HepG2 (cell line): ENCODE results near the gene MLST8. TPM values are rescaled to one million over a fixed set of nuclear protein-coding genes. Genes with fewer than 3 reads are reported as not detected.

ENCODE experiments used
- ARNT ChIP-seq: fragments of 450-650 bp; IDR thresholded peaks from 2 replicates; pipeline ENCODE4 v1.6.1; 2017
- DR1 ChIP-seq: sonication (generic); formaldehyde crosslinking; IDR thresholded peaks from 2 replicates; pipeline ENCODE4 v1.8.0; 2021; ENCODE audit warnings: mild to moderate bottlenecking, missing genetic modification reagents, inconsistent platforms
- HMG20B ChIP-seq: conservative IDR thresholded peaks from 2 replicates; pipeline ENCODE4 v1.6.1; 2016; ENCODE audit warnings: missing genetic modification reagents, missing compliant biosample characterization
- HOXD1 ChIP-seq: sonication (generic); formaldehyde crosslinking; IDR thresholded peaks from 2 replicates; pipeline ENCODE4 v1.5.0; 2020; ENCODE audit warnings: missing genetic modification reagents
- MAZ ChIP-seq, 2 experiments: sonication (generic) in 1 of 2; formaldehyde crosslinking in 1 of 2; IDR thresholded peaks; 2 replicates each; pipeline versions ENCODE4 v1.5.0 to v1.6.1; 2012 to 2020; ENCODE audit warnings: low read depth in 2 of 2, mild to moderate bottlenecking in 2 of 2, borderline replicate concordance in 1 of 2, improper control_type of control experiment in 1 of 2, low read length in 1 of 2, missing genetic modification reagents in 1 of 2, moderate library complexity in 1 of 2
- SMARCC2 ChIP-seq: fragments of 450-650 bp; IDR thresholded peaks from 2 replicates; pipeline ENCODE4 v1.6.1; 2017; ENCODE audit warnings: antibody characterized with exemption, mild to moderate bottlenecking
- SRF ChIP-seq: IDR thresholded peaks from 2 replicates; pipeline ENCODE4 v1.6.1; 2011; ENCODE audit warnings: mild to moderate bottlenecking, low read depth, low read length, moderate library complexity
- YEATS2 ChIP-seq: sonication (generic); formaldehyde crosslinking; IDR thresholded peaks from 2 replicates; pipeline ENCODE4 v1.4.0; 2020; ENCODE audit warnings: missing genetic modification reagents, borderline replicate concordance
- ZBED4 ChIP-seq: sonication (generic); formaldehyde crosslinking; IDR thresholded peaks from 2 replicates; pipeline ENCODE4 v1.4.0; 2020; ENCODE audit warnings: missing genetic modification reagents, borderline replicate concordance
- ZMAT3 ChIP-seq: sonication (generic); formaldehyde crosslinking; conservative IDR thresholded peaks from 2 replicates; pipeline ENCODE4 v1.7.0; 2021; ENCODE audit warnings: missing genetic modification reagents
- ZNF20 ChIP-seq: sonication (generic); formaldehyde crosslinking; IDR thresholded peaks from 2 replicates; pipeline ENCODE4 v1.4.0; 2020; ENCODE audit warnings: mild to moderate bottlenecking, moderate library complexity, missing genetic modification reagents
- ZNF451 ChIP-seq: sonication (generic); formaldehyde crosslinking; IDR thresholded peaks from 2 replicates; pipeline ENCODE4 v1.5.0; 2020; ENCODE audit warnings: mild to moderate bottlenecking, missing genetic modification reagents
- ZNF512 ChIP-seq: sonication (generic); formaldehyde crosslinking; IDR thresholded peaks from 2 replicates; pipeline ENCODE4 v1.4.0; 2020; ENCODE audit warnings: mild to moderate bottlenecking, missing genetic modification reagents
- ZNF577 ChIP-seq: sonication (generic); formaldehyde crosslinking; IDR thresholded peaks from 2 replicates; pipeline ENCODE4 v1.4.0; 2020; ENCODE audit warnings: mild to moderate bottlenecking, low read depth, missing genetic modification reagents, borderline replicate concordance
- ZNF660 ChIP-seq: sonication (generic); formaldehyde crosslinking; IDR thresholded peaks from 2 replicates; pipeline ENCODE4 v1.5.1; 2020; ENCODE audit warnings: mild to moderate bottlenecking, low read depth, missing genetic modification reagents, borderline replicate concordance
- ZSCAN20 ChIP-seq: sonication (generic); formaldehyde crosslinking; IDR thresholded peaks from 2 replicates; pipeline ENCODE4 v1.4.0; 2020; ENCODE audit warnings: missing genetic modification reagents, mild to moderate bottlenecking, borderline replicate concordance
- polyA plus RNA-seq, 8 experiments: library from polyadenylated mRNA; depleted of rRNA in 3 of 8; stranded (reverse) in 7 of 8; unstranded in 1 of 8; fragments of >200 nt; fragmentation: Illumina TruSeq in 4 of 8; extraction: Trizol in 4 of 8; gene quantifications; 2 replicates each; pipeline versions ENCODE4 v1.2.1 to v1.2.3, GENCODE V29; 2011 to 2016; ENCODE audit warnings: low read depth in 4 of 8, missing spikeins in 1 of 8, mixed read lengths in 1 of 8; ENCODE audit not compliant: insufficient read depth in 1 of 8
- total RNA-seq, 5 experiments: library from RNA; depleted of rRNA; stranded (reverse); fragments of >200 nt; fragmentation: Illumina TruSeq; extraction: Trizol; gene quantifications; 2 replicates each; pipeline ENCODE4 v1.2.3, GENCODE V29; 2016; ENCODE audit warnings: low read depth in 1 of 5
- TF ChIP-seq, protein P1 (sequence below): sonication (generic); formaldehyde crosslinking; IDR thresholded peaks from 2 replicates; pipeline ENCODE4 v1.4.0; 2020; ENCODE audit warnings: mild to moderate bottlenecking, missing genetic modification reagents
- TF ChIP-seq, protein P2 (sequence below): sonication (generic); formaldehyde crosslinking; IDR thresholded peaks from 2 replicates; pipeline ENCODE4 v1.4.0; 2020; ENCODE audit warnings: mild to moderate bottlenecking, low read depth, missing genetic modification reagents

The MLST8 gene
- total and polyA plus RNA-seq, 2 of the 13 experiments (the other 11 are each of a cell fraction or from before 2014, with no cell fraction given): 30.8 to 72.7 TPM

GRCh38 chr16:2205104-2205966 lies at the start of gene MLST8 (continued):
- TF ChIP-seq ZMAT3 (CRISPR knock-in tag): peak; percentile 86; the same call in 1 of the 2 replicates
- 0 out of 2 replicates have a peak, but pooled peaks have one; percentile 81 for TF ChIP-seq ZNF20 (CRISPR knock-in tag)
- TF ChIP-seq, protein P1, sequence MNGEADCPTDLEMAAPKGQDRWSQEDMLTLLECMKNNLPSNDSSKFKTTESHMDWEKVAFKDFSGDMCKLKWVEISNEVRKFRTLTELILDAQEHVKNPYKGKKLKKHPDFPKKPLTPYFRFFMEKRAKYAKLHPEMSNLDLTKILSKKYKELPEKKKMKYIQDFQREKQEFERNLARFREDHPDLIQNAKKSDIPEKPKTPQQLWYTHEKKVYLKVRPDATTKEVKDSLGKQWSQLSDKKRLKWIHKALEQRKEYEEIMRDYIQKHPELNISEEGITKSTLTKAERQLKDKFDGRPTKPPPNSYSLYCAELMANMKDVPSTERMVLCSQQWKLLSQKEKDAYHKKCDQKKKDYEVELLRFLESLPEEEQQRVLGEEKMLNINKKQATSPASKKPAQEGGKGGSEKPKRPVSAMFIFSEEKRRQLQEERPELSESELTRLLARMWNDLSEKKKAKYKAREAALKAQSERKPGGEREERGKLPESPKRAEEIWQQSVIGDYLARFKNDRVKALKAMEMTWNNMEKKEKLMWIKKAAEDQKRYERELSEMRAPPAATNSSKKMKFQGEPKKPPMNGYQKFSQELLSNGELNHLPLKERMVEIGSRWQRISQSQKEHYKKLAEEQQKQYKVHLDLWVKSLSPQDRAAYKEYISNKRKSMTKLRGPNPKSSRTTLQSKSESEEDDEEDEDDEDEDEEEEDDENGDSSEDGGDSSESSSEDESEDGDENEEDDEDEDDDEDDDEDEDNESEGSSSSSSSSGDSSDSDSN (CRISPR knock-in tag): peak; percentile 19; the same call in 1 of the 2 replicates
- TF ChIP-seq ZNF577 (CRISPR knock-in tag): 0 out of 2 replicates have a peak, but pooled peaks have one; percentile 41
- peak; percentile 58; the same call in 1 of the 2 replicates for TF ChIP-seq DR1 (CRISPR knock-in tag)
- TF ChIP-seq MAZ (IDR thresholded peaks at IDR 0.05; ENCODE audit: borderline replicate concordance, low read depth, low read length): 0 out of 2 replicates have a peak, but pooled peaks have one; percentile 21
- peak; percentile 85 for TF ChIP-seq MAZ (CRISPR knock-in tag; IDR thresholded peaks at IDR 0.05; ENCODE audit: low read depth)
- 0 out of 2 replicates have a peak, but pooled peaks have one; percentile 22 for TF ChIP-seq ZBED4 (CRISPR knock-in tag)
- TF ChIP-seq ZNF660: no peak
- TF ChIP-seq ZNF512 (CRISPR knock-in tag): no peak
- TF ChIP-seq ARNT: no peak
- peak; percentile 97 for TF ChIP-seq SRF
- TF ChIP-seq, protein P2, sequence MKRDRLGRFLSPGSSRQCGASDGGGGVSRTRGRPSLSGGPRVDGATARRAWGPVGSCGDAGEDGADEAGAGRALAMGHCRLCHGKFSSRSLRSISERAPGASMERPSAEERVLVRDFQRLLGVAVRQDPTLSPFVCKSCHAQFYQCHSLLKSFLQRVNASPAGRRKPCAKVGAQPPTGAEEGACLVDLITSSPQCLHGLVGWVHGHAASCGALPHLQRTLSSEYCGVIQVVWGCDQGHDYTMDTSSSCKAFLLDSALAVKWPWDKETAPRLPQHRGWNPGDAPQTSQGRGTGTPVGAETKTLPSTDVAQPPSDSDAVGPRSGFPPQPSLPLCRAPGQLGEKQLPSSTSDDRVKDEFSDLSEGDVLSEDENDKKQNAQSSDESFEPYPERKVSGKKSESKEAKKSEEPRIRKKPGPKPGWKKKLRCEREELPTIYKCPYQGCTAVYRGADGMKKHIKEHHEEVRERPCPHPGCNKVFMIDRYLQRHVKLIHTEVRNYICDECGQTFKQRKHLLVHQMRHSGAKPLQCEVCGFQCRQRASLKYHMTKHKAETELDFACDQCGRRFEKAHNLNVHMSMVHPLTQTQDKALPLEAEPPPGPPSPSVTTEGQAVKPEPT: no peak
- TF ChIP-seq HOXD1 (CRISPR knock-in tag): peak; percentile 57
- peak; percentile 53; the same call in 1 of the 2 replicates for TF ChIP-seq ZSCAN20 (CRISPR knock-in tag)
- peak; percentile 74; the same call in 1 of the 2 replicates for TF ChIP-seq YEATS2 (CRISPR knock-in tag)
- peak; percentile 35; the same call in 1 of the 2 replicates for TF ChIP-seq ZNF451 (CRISPR knock-in tag)
- no peak for TF ChIP-seq SMARCC2
- no peak for TF ChIP-seq HMG20B (CRISPR knock-in tag)
